RWPE2 (cell line): Measurements from ENCODE around the gene ARG1.

Experiments
- ATAC-seq: fragments of 200-7000 bp; cut with Tn5 transposase; 3 replicates; pipeline ENCODE4 v1.9.1; 2021; ENCODE audit warnings: low read depth
- DNase-seq: peaks from one replicate; pipeline ENCODE4 v3.0.0-alpha.2; 2020; ENCODE audit warnings: low spot score
- H3K27ac ChIP-seq: fragments of 450-650 bp; 2 replicates; pipeline ENCODE4 v1.5.1; 2017; ENCODE audit warnings: mild to moderate bottlenecking; ENCODE audit not compliant: poor library complexity, severe bottlenecking
- H3K27me3 ChIP-seq: fragments of 250-450 bp; sonication (Bioruptor Pico); 2 replicates; pipeline ENCODE4 v1.5.1; 2021; ENCODE audit warnings: mild to moderate bottlenecking, moderate library complexity; ENCODE audit not compliant: insufficient read depth, poor library complexity, severe bottlenecking
- H3K36me3 ChIP-seq: fragments of 250-450 bp; sonication (Bioruptor Pico); 2 replicates; pipeline ENCODE4 v1.5.1; 2020; ENCODE audit warnings: low read depth, mild to moderate bottlenecking, moderate library complexity
- H3K4me1 ChIP-seq: fragments of 250-450 bp; sonication (Bioruptor Pico); 2 replicates; pipeline ENCODE4 v1.5.1; 2021; ENCODE audit warnings: mild to moderate bottlenecking, moderate library complexity; ENCODE audit not compliant: insufficient read depth, poor library complexity, severe bottlenecking
- H3K4me3 ChIP-seq: fragments of 250-450 bp; sonication (Bioruptor Pico); 2 replicates; pipeline ENCODE4 v1.5.1; 2021; ENCODE audit warnings: mild to moderate bottlenecking, moderate library complexity; ENCODE audit not compliant: severe bottlenecking
- H3K9me3 ChIP-seq: fragments of 250-450 bp; sonication (Bioruptor Pico); 2 replicates; pipeline ENCODE4 v1.5.1; 2021; ENCODE audit warnings: mild to moderate bottlenecking, moderate library complexity; ENCODE audit not compliant: severe bottlenecking
- CTCF ChIP-seq: fragments of 450-650 bp; IDR thresholded peaks from one replicate; pipeline ENCODE4 v1.5.1; 2017; ENCODE audit warnings: mild to moderate bottlenecking, moderate library complexity; ENCODE audit not compliant: poor library complexity, severe bottlenecking

Gene ARG1

GRCh38 chr6:131549811-131550210 lies 23.2 kb upstream of the ARG1 start:
- DNase-seq (no peak), ATAC-seq (no peak)
- no peak overlapping the region for H3K27ac ChIP-seq
- TF ChIP-seq CTCF = no peak
- H3K4me1 ChIP-seq = no peaks in the 10 kb centered on the region
- no peaks in the 10 kb centered on the region for H3K27me3 ChIP-seq
- H3K9me3 ChIP-seq = no peaks in the 10 kb centered on the region
- H3K4me3 ChIP-seq = no peak overlapping the region
- H3K36me3 ChIP-seq = no peaks in the 10 kb centered on the region

- H3K4me3 ChIP-seq = no peak overlapping the region
- no peak overlapping the region for H3K27ac ChIP-seq
- ATAC-seq (no peak), DNase-seq (no peak)
- no peaks in the 10 kb centered on the region for H3K27me3 ChIP-seq
- TF ChIP-seq CTCF = no peak
- H3K4me1 ChIP-seq = no peaks in the 10 kb centered on the region
- no peaks in the 10 kb centered on the region for H3K36me3 ChIP-seq
- H3K9me3 ChIP-seq = no peaks in the 10 kb centered on the region
Measured at GRCh38 chr6:131551902-131552301, 21.1 kb upstream of the ARG1 start.

GRCh38 chr6:131552572-131552971 lies 20.5 kb upstream of the ARG1 start:
- no peaks in the 10 kb centered on the region for H3K4me1 ChIP-seq
- TF ChIP-seq CTCF = no peak
- no peak overlapping the region for H3K4me3 ChIP-seq
- no peak for ATAC-seq
- H3K27me3 ChIP-seq = no peaks in the 10 kb centered on the region
- no peaks in the 10 kb centered on the region for H3K36me3 ChIP-seq
- no peak for DNase-seq
- no peaks in the 10 kb centered on the region for H3K9me3 ChIP-seq
- no peak overlapping the region for H3K27ac ChIP-seq

- Histone ChIP-seq H3K9me3 (no peaks in the 10 kb centered on the region), H3K27ac (no peak overlapping the region), H3K4me3 (no peak overlapping the region), H3K36me3 (no peaks in the 10 kb centered on the region), H3K4me1 (no peaks in the 10 kb centered on the region), H3K27me3 (no peaks in the 10 kb centered on the region)
- no peak for TF ChIP-seq CTCF
- ATAC-seq (no peak), DNase-seq (no peak)
Measured at GRCh38 chr6:131555992-131556391, 17.0 kb upstream of the ARG1 start.

- ATAC-seq (no peak), DNase-seq (no peak)
- Histone ChIP-seq H3K36me3 (no peaks in the 10 kb centered on the region), H3K4me3 (no peak overlapping the region), H3K9me3 (no peaks in the 10 kb centered on the region), H3K27ac (no peak overlapping the region), H3K4me1 (no peaks in the 10 kb centered on the region), H3K27me3 (no peaks in the 10 kb centered on the region)
- no peak for TF ChIP-seq CTCF
Measured at GRCh38 chr6:131558922-131559321, 14.1 kb upstream of the ARG1 start.
